IPS DF 6.9 (cell line): ENCODE results near the gene CHST2.
"Not testable (repeated sequence)": the region's sequence is repeated elsewhere in the genome, so short reads cannot be mapped to it uniquely, and the experiment has no call there.

Source experiments
- DNase-seq: peaks from one replicate; pipeline ENCODE4 v3.0.0-alpha.2; 2013; ENCODE audit warnings: low read depth, low spot score
- H3K27ac ChIP-seq: one replicate; pipeline ENCODE4 v1.5.1; 2013; ENCODE audit warnings: low read length, control low read depth
- H3K27me3 ChIP-seq: 2 replicates; pipeline ENCODE4 v1.6.1; 2013; ENCODE audit warnings: mild to moderate bottlenecking, low read length; ENCODE audit not compliant: control insufficient read depth, insufficient read depth
- H3K36me3 ChIP-seq: 2 replicates; pipeline ENCODE4 v1.6.1; 2013; ENCODE audit warnings: low read length; ENCODE audit not compliant: control insufficient read depth, insufficient read depth
- H3K4me1 ChIP-seq: 2 replicates; pipeline ENCODE4 v1.6.1; 2013; ENCODE audit warnings: low read length; ENCODE audit not compliant: control insufficient read depth, insufficient read depth
- H3K4me3 ChIP-seq: 2 replicates; pipeline ENCODE4 v1.5.1; 2013; ENCODE audit warnings: mild to moderate bottlenecking, low read length
- H3K9me3 ChIP-seq: 2 replicates; pipeline ENCODE4 v1.6.1; 2013; ENCODE audit warnings: low read length, inconsistent platforms; ENCODE audit not compliant: control insufficient read depth, insufficient read depth
- WGBS: extraction: QIAGEN DNeasy Blood & Tissue Kit; methylation state at CpG from one replicate; pipeline ENCODE4 v1.1.7; 2013; ENCODE audit warnings: mixed read lengths, missing lambda C conversion rate; ENCODE audit not compliant: insufficient read length, insufficient coverage; 5-methylcytosine and 5-hydroxymethylcytosine counted together

The CHST2 gene

GRCh38 chr3:143119009-143119914 is at the start of gene CHST2:
Gene CHST2 (plus strand): TSS chr3:143119771. CDS start chr3:143120817, 1,046 bp downstream.
- Histone ChIP-seq H3K36me3 (no peaks in the 10 kb centered on the region), H3K27ac (no peak within 1 kb of the TSS), H3K9me3 (no peaks in the 10 kb centered on the region), H3K4me3 (peak within 1 kb of the TSS; percentile 98), H3K27me3 (no peaks in the 10 kb centered on the region), H3K4me1 (peaks cover 3% of the 10 kb centered on the region; the same call in 1 of the 2 replicates)
- WGBS: no CpG with 5 or more reads among the region's 102 CpGs
- peak; percentile 37 for DNase-seq

GRCh38 chr3:143070977-143071551 is 48.5 kb upstream of the CHST2 start:
- DNase-seq: peak; percentile 27
- H3K9me3 ChIP-seq: no peaks in the 10 kb centered on the region
- WGBS: no CpG with 5 or more reads among the region's 3 CpGs
- H3K36me3 ChIP-seq: no peaks in the 10 kb centered on the region
- peaks cover 10% of the 10 kb centered on the region for H3K4me1 ChIP-seq
- no peak overlapping the region for H3K4me3 ChIP-seq
- H3K27me3 ChIP-seq: no peaks in the 10 kb centered on the region
- H3K27ac ChIP-seq: no peak overlapping the region

GRCh38 chr3:143071776-143072175 is 47.8 kb upstream of the CHST2 start:
- Histone ChIP-seq H3K4me3 (no peak overlapping the region), H3K4me1 (peaks cover 10% of the 10 kb centered on the region), H3K9me3 (no peaks in the 10 kb centered on the region), H3K36me3 (no peaks in the 10 kb centered on the region), H3K27me3 (no peaks in the 10 kb centered on the region), H3K27ac (no peak overlapping the region)
- no CpG with 5 or more reads among the region's 6 CpGs for WGBS
- no peak for DNase-seq

- H3K4me3 ChIP-seq, H3K27ac ChIP-seq, H3K36me3 ChIP-seq, H3K9me3 ChIP-seq, H3K4me1 ChIP-seq, H3K27me3 ChIP-seq, DNase-seq: not testable (repeated sequence)
- WGBS: no CpG with 5 or more reads among the region's 12 CpGs
These were observed 47.1 kb upstream of the CHST2 start for GRCh38 chr3:143072298-143073020.

- H3K9me3 ChIP-seq, H3K4me3 ChIP-seq, H3K36me3 ChIP-seq, H3K4me1 ChIP-seq, H3K27me3 ChIP-seq, H3K27ac ChIP-seq, DNase-seq: not testable (repeated sequence)
- WGBS: no CpG with 5 or more reads among the region's 15 CpGs
These were observed 46.0 kb upstream of the CHST2 start for GRCh38 chr3:143073541-143073940.

- H3K27ac ChIP-seq, H3K9me3 ChIP-seq, H3K27me3 ChIP-seq, H3K4me3 ChIP-seq, DNase-seq, H3K36me3 ChIP-seq, H3K4me1 ChIP-seq: not testable (repeated sequence)
- no CpG with 5 or more reads among the region's 5 CpGs for WGBS
These were observed 45.6 kb upstream of the CHST2 start for GRCh38 chr3:143073983-143074382.

- no peaks in the 10 kb centered on the region for H3K27me3 ChIP-seq
- H3K4me3 ChIP-seq: no peak overlapping the region
- H3K9me3 ChIP-seq: no peaks in the 10 kb centered on the region
- WGBS: no CpG with 5 or more reads among the region's 4 CpGs
- no peaks in the 10 kb centered on the region for H3K4me1 ChIP-seq
- no peak for DNase-seq
- no peaks in the 10 kb centered on the region for H3K36me3 ChIP-seq
- H3K27ac ChIP-seq: no peak overlapping the region
These were observed 40.7 kb upstream of the CHST2 start for GRCh38 chr3:143078883-143079282.

GRCh38 chr3:143080196-143080595 is 39.4 kb upstream of the CHST2 start:
- H3K27me3 ChIP-seq: no peaks in the 10 kb centered on the region
- DNase-seq: no peak
- no peaks in the 10 kb centered on the region for H3K36me3 ChIP-seq
- H3K4me1 ChIP-seq: no peaks in the 10 kb centered on the region
- no peaks in the 10 kb centered on the region for H3K9me3 ChIP-seq
- no peak overlapping the region for H3K27ac ChIP-seq
- WGBS: no CpG with 5 or more reads among the region's 5 CpGs
- H3K4me3 ChIP-seq: no peak overlapping the region

- H3K27me3 ChIP-seq: no peaks in the 10 kb centered on the region
- no peak overlapping the region for H3K27ac ChIP-seq
- no CpG with 5 or more reads among the region's 1 CpG for WGBS
- no peaks in the 10 kb centered on the region for H3K36me3 ChIP-seq
- no peak for DNase-seq
- no peaks in the 10 kb centered on the region for H3K4me1 ChIP-seq
- H3K9me3 ChIP-seq: no peaks in the 10 kb centered on the region
- no peak overlapping the region for H3K4me3 ChIP-seq
These were observed 38.2 kb upstream of the CHST2 start for GRCh38 chr3:143081365-143081764.

- no CpG with 5 or more reads among the region's 19 CpGs for WGBS
- no peaks in the 10 kb centered on the region for H3K27me3 ChIP-seq
- DNase-seq: no peak
- no peak overlapping the region for H3K4me3 ChIP-seq
- no peak overlapping the region for H3K27ac ChIP-seq
- H3K9me3 ChIP-seq: no peaks in the 10 kb centered on the region
- no peaks in the 10 kb centered on the region for H3K4me1 ChIP-seq
- no peaks in the 10 kb centered on the region for H3K36me3 ChIP-seq
These were observed 37.5 kb upstream of the CHST2 start for GRCh38 chr3:143081844-143082778.
